A549 (cell line): ENCODE measurements around the gene IL1R1. TPM values are rescaled to one million over a fixed set of nuclear protein-coding genes. Genes with fewer than 3 reads are reported as not detected.

Experiments
- ATAC-seq, 2 experiments: fragments of 200-7000 bp in 1 of 2; fragments of >200 bp in 1 of 2; cut with Nextera tagmentation in 1 of 2; cut with Tn5 transposase in 1 of 2; 3 replicates each; pipeline versions ENCODE4 v1.8.0 to v1.9.1; 2018 to 2020; ENCODE audit warnings: mild to moderate bottlenecking in 1 of 2, moderate library complexity in 1 of 2
- CTCF ChIA-PET: fragments of 300-600 bp; sonication (Branson Sonifier 250); formaldehyde crosslinking; extraction: SDS; loops from one replicate; lab custom pipeline; 2021; ENCODE audit warnings: antibody characterized with exemption, inconsistent platforms; lab: Yijun Ruan, JAX
- POLR2A ChIA-PET: fragments of 350-600 bp; formaldehyde crosslinking; extraction: SDS; loops from one replicate; lab custom pipeline; 2021; ENCODE audit warnings: antibody characterized with exemption, inconsistent platforms; lab: Yijun Ruan, JAX
- DNase-seq, 2 experiments: peaks; one replicate each; pipeline versions ENCODE4 v3.0.0 to v3.0.0-alpha.2; 2011 to 2016; ENCODE audit warnings: low read depth in 1 of 2, low spot score in 1 of 2
- FAIRE-seq: peaks from 2 replicates; lab custom pipeline; 2011; peaks lifted over from hg19 to GRCh38; lab: Jason Lieb, UNC
- H3K27ac ChIP-seq, 2 experiments: fragments of >200 bp; sonication (Bioruptor Twin); formaldehyde crosslinking; 3 replicates each; pipeline ENCODE4 v1.5.1; 2016 to 2017
- H3K4me1 ChIP-seq: fragments of >200 bp; sonication (Bioruptor Twin); formaldehyde crosslinking; 3 replicates; pipeline ENCODE4 v1.6.1; 2016
- H3K4me2 ChIP-seq: fragments of >200 bp; sonication (Bioruptor Twin); formaldehyde crosslinking; 3 replicates; pipeline ENCODE4 v1.6.1; 2016
- H3K4me3 ChIP-seq: fragments of >200 bp; sonication (Bioruptor Twin); formaldehyde crosslinking; 3 replicates; pipeline ENCODE4 v1.5.1; 2016
- H3K9me3 ChIP-seq: fragments of >200 bp; sonication (Bioruptor Twin); formaldehyde crosslinking; 3 replicates; pipeline ENCODE4 v1.6.1; 2016
- ATOH8 ChIP-seq: fragments of 250-450 bp; sonication (Bioruptor Pico); IDR thresholded peaks from 2 replicates; pipeline ENCODE4 v1.5.0; 2020; ENCODE audit warnings: low read depth, mild to moderate bottlenecking, moderate library complexity
- BCL3 ChIP-seq: fragments of >200 bp; sonication (Bioruptor Twin); formaldehyde crosslinking; IDR thresholded peaks from 3 replicates; pipeline ENCODE4 v1.6.1; 2016
- CBX2 ChIP-seq: fragments of 200-600 bp; sonication (generic); IDR thresholded peaks from 2 replicates; pipeline ENCODE4 v1.6.1; 2016; ENCODE audit warnings: low read depth, mild to moderate bottlenecking, borderline replicate concordance
- CHD4 ChIP-seq: fragments of 200-600 bp; sonication (generic); IDR thresholded peaks from 2 replicates; pipeline ENCODE4 v1.6.1; 2016; ENCODE audit warnings: antibody characterized with exemption, mild to moderate bottlenecking, borderline replicate concordance
- CTCF ChIP-seq: fragments of >200 bp; sonication (Bioruptor Twin); formaldehyde crosslinking; IDR thresholded peaks from 3 replicates; pipeline ENCODE4 v1.5.1; 2016
- EHMT2 ChIP-seq: fragments of 200-600 bp; sonication (generic); IDR thresholded peaks from 2 replicates; pipeline ENCODE4 v1.6.1; 2016; ENCODE audit warnings: antibody characterized with exemption, low read depth, mild to moderate bottlenecking, moderate library complexity
- EP300 ChIP-seq, 2 experiments: fragments of >200 bp; sonication (Bioruptor Twin); formaldehyde crosslinking; IDR thresholded peaks; 2 replicates in 1 of 2; 3 replicates in 1 of 2; pipeline ENCODE4 v1.6.1; 2016 to 2017
- FOSB ChIP-seq: fragments of 250-450 bp; sonication (Bioruptor Pico); IDR thresholded peaks from 2 replicates; pipeline ENCODE4 v1.5.0; 2020; ENCODE audit warnings: mild to moderate bottlenecking, moderate library complexity
- FOXS1 ChIP-seq: fragments of 250-450 bp; sonication (Bioruptor Pico); IDR thresholded peaks from 2 replicates; pipeline ENCODE4 v1.5.0; 2020; ENCODE audit warnings: mild to moderate bottlenecking, moderate library complexity
- HES2 ChIP-seq: fragments of >200 bp; sonication (Bioruptor Twin); formaldehyde crosslinking; IDR thresholded peaks from 2 replicates; pipeline ENCODE4 v1.6.1; 2016
- HOXA7 ChIP-seq: fragments of 250-450 bp; sonication (Bioruptor Pico); IDR thresholded peaks from 2 replicates; pipeline ENCODE4 v1.5.0; 2020; ENCODE audit warnings: mild to moderate bottlenecking, moderate library complexity
- HOXB5 ChIP-seq: fragments of 250-450 bp; sonication (Bioruptor Pico); IDR thresholded peaks from 2 replicates; pipeline ENCODE4 v1.5.0; 2020; ENCODE audit warnings: mild to moderate bottlenecking, moderate library complexity
- JUNB ChIP-seq: fragments of >200 bp; sonication (Bioruptor Twin); formaldehyde crosslinking; IDR thresholded peaks from 2 replicates; pipeline ENCODE4 v1.6.1; 2016
- KDM1A ChIP-seq: fragments of 200-600 bp; sonication (generic); IDR thresholded peaks from 2 replicates; pipeline ENCODE4 v1.6.1; 2016; ENCODE audit warnings: low read depth, mild to moderate bottlenecking
- MYC ChIP-seq: IDR thresholded peaks from 2 replicates; pipeline ENCODE4 v1.6.1; 2012; ENCODE audit warnings: mild to moderate bottlenecking, inconsistent platforms, low read length, improper control_type of control experiment, borderline replicate concordance
- NPAS2 ChIP-seq: fragments of 250-450 bp; sonication (Bioruptor Pico); IDR thresholded peaks from 2 replicates; pipeline ENCODE4 v1.8.0; 2022; ENCODE audit warnings: mild to moderate bottlenecking, moderate library complexity, borderline replicate concordance
- NR3C1 ChIP-seq: fragments of >200 bp; sonication (Bioruptor Twin); formaldehyde crosslinking; IDR thresholded peaks from 3 replicates; pipeline ENCODE4 v1.6.1; 2017
- RAD21 ChIP-seq, 2 experiments: fragments of >200 bp in 1 of 2; sonication (Bioruptor Twin) in 1 of 2; formaldehyde crosslinking in 1 of 2; IDR thresholded peaks in 1 of 2; conservative IDR thresholded peaks in 1 of 2; 2 replicates in 1 of 2; 3 replicates in 1 of 2; pipeline ENCODE4 v1.6.1; 2012 to 2018; ENCODE audit warnings: inconsistent platforms in 1 of 2
- REST ChIP-seq: fragments of 200-600 bp; sonication (generic); IDR thresholded peaks from 2 replicates; pipeline ENCODE4 v1.6.1; 2016; ENCODE audit warnings: antibody characterized with exemption, mild to moderate bottlenecking, moderate library complexity
- SMC3 ChIP-seq: fragments of >200 bp; sonication (Bioruptor Twin); formaldehyde crosslinking; IDR thresholded peaks from 3 replicates; pipeline ENCODE4 v1.6.1; 2018; ENCODE audit warnings: inconsistent platforms
- ZC3H11A ChIP-seq: fragments of 450-650 bp; IDR thresholded peaks from 2 replicates; pipeline ENCODE4 v1.6.1; 2014; ENCODE audit warnings: antibody characterized with exemption, mild to moderate bottlenecking
- ZFP36 ChIP-seq: fragments of 450-650 bp; IDR thresholded peaks from 2 replicates; pipeline ENCODE4 v1.6.1; 2014; ENCODE audit warnings: borderline replicate concordance; ENCODE audit not compliant: partially characterized antibody
- ZSCAN20 ChIP-seq: fragments of 250-450 bp; sonication (Bioruptor Pico); IDR thresholded peaks from 2 replicates; pipeline ENCODE4 v1.8.0; 2022; ENCODE audit warnings: mild to moderate bottlenecking, moderate library complexity
- WGBS: methylation state at CpG from one replicate; pipeline ENCODE4 v1.1.6; 2017; ENCODE audit errors: missing lambda C conversion rate; 5-methylcytosine and 5-hydroxymethylcytosine counted together
- polyA plus RNA-seq, 4 experiments: library from polyadenylated mRNA; depleted of rRNA in 3 of 4; stranded (reverse); fragments of >200 nt; fragmentation: RNase III in 1 of 4; extraction: RNeasy Plus Mini Kit Qiagen cat#74134 plus additional on column Dnase treatment in 1 of 4; gene quantifications; 2 replicates in 3 of 4; 3 replicates in 1 of 4; pipeline ENCODE4 v1.2.3, GENCODE V29; 2011 to 2017

The IL1R1 gene
- polyA plus RNA-seq, 2 of the 4 experiments (the other 2 are of a cell fraction) = 32.5 to 34.7 TPM

GRCh38 chr2:102131564-102131963 lies 11.0 kb upstream of the IL1R1 start:
- TF ChIP-seq CBX2 (no peak), EP300 (IDR thresholded peaks at IDR 0.05) (no peak), MYC (no peak), KDM1A (no peak), CTCF (no peak), NPAS2 (CRISPR knock-in tag) (no peak), SMC3 (no peak), HES2 (no peak), BCL3 (no peak), ATOH8 (CRISPR knock-in tag) (no peak), FOXS1 (CRISPR knock-in tag) (no peak), HOXB5 (CRISPR knock-in tag) (no peak), CHD4 (no peak), FOSB (CRISPR knock-in tag) (no peak), ZC3H11A (no peak), HOXA7 (CRISPR knock-in tag) (no peak), ZFP36 (no peak), ZSCAN20 (CRISPR knock-in tag) (no peak), EHMT2 (no peak), RAD21 (conservative IDR thresholded peaks at IDR 0.05 in 1 of 2, IDR thresholded peaks at IDR 0.05 in 1 of 2) (no peak)
- H3K4me2 ChIP-seq = no peak overlapping the region
- ATAC-seq = no peak
- ChIA-PET CTCF (interaction anchor here (0.7 to 1.4 kb wide), 2 partner anchors 104 to 111 kb away, joined by 4 to 7 read pairs; no protein-coding TSS in a partner anchor), POLR2A (no interaction called here)
- 85% methylated on average over 5 of the region's 5 CpGs for WGBS
- FAIRE-seq = no peak
- H3K4me3 ChIP-seq = no peak overlapping the region
- H3K27ac ChIP-seq = no peak overlapping the region
- no peak for DNase-seq
- H3K9me3 ChIP-seq = no peaks in the 10 kb centered on the region
- H3K4me1 ChIP-seq = 0 out of 3 replicates have a peak, but pooled peaks cover 4% of the 10 kb centered on the region

GRCh38 chr2:102137138-102137537 lies 5.4 kb upstream of the IL1R1 start:
- POLR2A ChIA-PET = no interaction called here

More at GRCh38 chr2:102137138-102137537, 5.4 kb upstream of the IL1R1 start:
- TF ChIP-seq REST (no peak), JUNB (no peak), CTCF (no peak), NR3C1 (no peak), HOXB5 (CRISPR knock-in tag) (no peak), EHMT2 (no peak)
- CTCF ChIA-PET = interaction anchor here (0.7 to 4.5 kb wide), 3 partner anchors 29 to 117 kb away, joined by 3 to 14 read pairs (median 3); no protein-coding TSS in a partner anchor
- DNase-seq (no peak), FAIRE-seq (no peak), ATAC-seq (no peak)
- H3K4me2 ChIP-seq = no peak overlapping the region
- peaks cover 10% of the 10 kb centered on the region for H3K4me1 ChIP-seq
- WGBS = 100% methylated on average over 2 of the region's 2 CpGs
- no peak overlapping the region for H3K4me3 ChIP-seq
- no peak overlapping the region for H3K27ac ChIP-seq
- H3K9me3 ChIP-seq = no peaks in the 10 kb centered on the region
